GM18526 (cell line): Measurements from ENCODE around the gene SBF2.

ENCODE experiments used
- POLR2A ChIP-seq: IDR thresholded peaks from 3 replicates; pipeline ENCODE4 v1.6.1; 2011; ENCODE audit not compliant: insufficient read length; ENCODE audit errors: extremely low read depth

The SBF2 gene

DNA sequence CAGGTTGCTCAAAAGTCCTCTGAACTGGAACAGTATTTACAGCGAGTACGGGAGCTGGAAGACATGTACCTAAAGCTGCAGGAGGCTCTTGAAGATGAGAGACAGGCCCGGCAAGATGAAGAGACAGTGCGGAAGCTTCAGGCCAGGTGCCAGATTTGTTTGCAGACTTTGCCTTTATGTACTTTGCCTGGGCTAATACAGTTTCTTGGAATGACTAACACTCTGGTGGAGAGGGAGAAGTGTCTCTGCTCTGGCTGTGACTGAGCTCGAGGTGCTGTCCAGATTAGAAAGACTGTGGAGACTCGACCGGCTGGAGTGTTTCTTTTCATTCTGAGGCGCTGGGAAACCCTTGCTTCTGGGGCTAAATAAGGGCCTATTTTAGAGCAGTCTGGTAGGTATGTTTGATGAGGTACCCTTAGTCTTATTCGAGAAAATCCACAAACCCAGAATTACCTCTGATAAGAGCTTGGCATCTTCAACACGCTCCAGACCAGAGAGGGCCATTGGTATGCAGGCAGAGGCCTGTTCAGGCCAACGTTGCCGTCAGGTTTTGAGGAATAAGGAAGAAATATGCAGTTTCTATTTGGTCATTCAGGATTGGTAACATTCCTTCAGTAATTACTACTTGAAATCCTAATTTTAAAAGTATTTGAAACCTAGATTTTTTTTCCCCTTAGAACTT is 553.7 kb downstream of the SBF2 start:
- TF ChIP-seq POLR2A: no peak

DNA sequence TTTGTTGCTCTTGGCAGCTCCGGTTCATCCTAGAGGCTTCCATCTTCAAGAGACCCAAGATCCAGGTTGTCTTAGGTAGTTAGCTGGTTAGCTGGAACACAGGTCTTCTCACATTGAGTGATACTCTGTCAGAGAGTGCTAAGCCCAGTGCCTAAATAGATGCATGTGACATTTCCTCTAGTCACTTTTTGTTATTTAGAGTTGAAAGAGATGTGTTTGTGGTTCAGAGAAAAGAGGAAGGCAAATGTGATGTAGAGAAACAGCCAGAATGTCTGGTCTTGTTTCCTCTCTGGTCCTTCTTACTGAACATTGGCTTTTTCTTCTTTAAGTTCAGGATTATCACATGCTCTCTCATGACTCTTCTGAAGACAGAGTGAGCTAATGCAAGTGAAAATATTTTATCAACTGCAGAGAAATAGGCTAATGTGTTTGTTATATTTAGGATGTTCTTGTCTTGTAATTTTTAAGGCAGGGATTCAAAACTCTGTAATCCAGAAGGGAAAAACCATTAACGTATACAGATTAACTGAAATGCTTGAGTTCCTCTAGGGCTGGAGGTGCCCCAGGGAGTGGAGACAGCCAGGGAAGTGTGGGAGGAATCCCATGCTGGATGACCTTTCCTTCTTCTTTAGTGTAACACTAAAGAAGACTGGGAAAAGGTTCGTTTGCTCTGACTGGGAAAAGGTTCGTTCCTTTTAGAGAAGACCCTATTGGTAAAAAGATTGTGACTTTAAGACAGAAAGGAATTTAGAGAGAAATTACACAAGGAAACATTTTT is 554.7 kb downstream of the SBF2 start:
- no peak for TF ChIP-seq POLR2A

DNA sequence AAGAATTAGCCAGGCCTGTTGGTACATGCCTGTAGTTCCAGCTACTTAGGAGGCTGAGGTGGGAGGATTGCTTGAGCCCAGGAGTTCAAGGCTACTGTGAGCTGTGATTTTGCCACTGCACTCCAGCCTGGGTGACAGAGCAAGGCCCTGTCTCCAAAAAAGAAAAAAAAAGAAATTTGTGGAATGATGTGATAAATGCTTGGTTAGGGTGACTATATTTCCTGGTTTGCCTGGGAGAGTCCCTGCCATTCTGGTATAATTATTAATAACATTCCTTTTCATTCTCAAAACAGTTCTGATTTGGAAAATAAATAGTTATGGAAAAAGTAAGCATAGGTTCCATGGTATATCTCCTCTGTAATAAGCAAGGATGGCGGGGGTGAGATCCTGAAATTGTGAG is 555.3 kb downstream of the SBF2 start:
- TF ChIP-seq POLR2A: no peak

DNA sequence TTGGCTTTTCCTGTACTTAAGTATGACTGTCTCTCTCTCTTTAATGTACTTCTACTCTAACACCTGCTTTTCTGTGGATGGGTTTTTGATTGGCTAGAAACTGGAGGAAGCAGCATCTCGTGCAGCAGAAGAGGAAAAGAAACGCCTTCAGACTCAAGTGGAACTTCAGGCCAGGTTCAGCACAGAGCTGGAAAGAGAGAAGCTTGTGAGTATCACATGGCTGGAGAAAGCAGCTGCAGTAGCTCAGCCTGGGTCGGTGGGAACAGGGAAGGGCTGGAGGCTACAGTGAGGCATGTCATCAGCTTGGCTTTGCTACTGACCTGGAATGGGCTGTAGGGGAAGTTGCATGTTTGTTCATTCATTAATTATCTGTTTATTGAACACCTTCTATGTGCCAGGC is 555.9 kb downstream of the SBF2 start:
- TF ChIP-seq POLR2A: no peak

DNA sequence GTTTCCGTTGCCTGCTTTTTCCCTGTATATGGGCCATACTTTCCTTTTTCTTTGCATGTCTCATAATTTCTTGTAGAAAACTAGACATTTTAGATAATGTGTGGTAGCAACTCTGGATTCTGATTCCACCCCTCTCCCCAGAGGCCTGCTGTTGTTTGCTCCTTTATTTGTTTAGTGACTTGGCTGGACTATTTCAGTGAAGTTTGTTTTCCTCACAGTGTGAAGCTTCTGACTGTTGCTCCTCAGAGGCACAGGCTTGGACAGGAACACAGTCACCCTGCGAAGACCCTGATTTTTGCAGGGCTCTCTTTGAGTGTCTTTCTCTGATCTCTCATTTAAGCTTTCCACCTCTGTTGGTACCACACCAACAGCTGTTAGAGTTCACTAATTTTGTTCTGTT is 557.7 kb downstream of the SBF2 start:
- no peak for TF ChIP-seq POLR2A

DNA sequence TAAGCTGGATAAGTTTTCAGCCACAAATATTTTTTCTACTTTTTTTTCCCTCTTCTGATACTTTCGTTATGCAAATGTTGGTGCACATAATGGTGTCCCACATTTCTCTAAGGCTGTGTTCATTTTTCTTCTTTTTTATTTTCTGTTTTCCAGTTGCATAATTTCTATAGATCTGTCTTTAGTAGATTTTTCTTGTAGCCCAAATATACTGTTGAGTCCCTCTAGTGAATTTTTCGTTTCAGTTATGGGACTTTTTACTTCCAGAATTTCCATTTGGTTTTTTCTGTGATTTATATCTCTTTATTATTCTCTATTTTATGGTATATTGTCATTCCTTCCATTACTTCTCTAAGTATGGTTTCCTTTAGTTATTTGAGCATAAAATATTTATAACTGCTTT is 558.1 kb downstream of the SBF2 start:
- no peak for TF ChIP-seq POLR2A

DNA sequence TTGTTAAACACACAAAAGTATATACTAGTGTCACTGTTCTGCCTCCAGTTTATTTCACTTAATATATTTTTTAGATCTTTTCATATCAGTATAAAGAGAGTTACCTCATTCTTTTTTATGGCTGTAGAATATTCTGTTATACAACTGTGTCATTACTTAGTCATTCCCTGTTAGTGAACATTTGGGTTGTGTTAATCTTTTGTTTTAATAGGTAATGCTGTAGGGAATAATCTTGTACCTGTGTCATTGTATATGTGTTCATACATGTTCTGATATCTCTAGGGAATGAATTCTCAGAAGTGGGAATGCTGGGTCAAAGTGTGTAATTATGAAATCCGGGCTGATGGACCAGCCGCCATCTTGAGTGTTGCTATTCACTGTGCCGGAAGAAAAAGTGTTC is 558.8 kb downstream of the SBF2 start:
- no peak for TF ChIP-seq POLR2A

DNA sequence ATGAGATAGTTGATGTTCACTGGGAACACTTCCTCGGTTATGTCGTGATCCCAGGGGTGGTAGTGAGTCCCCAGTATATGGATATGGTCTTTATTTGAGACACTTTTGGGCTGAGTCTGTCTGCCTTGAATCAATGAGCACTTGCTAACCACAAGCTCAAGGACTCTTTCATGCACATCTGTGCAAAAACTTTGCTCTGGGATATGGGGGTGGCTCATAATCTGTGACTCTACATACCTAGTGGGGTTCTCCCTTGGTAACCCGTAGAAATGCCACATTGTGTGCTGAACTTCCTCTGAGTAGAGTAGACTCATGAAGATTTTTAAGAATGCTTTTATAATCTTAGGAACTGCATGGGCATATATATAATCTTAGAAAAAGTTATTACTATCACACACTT is 560.8 kb downstream of the SBF2 start:
- TF ChIP-seq POLR2A: no peak

DNA sequence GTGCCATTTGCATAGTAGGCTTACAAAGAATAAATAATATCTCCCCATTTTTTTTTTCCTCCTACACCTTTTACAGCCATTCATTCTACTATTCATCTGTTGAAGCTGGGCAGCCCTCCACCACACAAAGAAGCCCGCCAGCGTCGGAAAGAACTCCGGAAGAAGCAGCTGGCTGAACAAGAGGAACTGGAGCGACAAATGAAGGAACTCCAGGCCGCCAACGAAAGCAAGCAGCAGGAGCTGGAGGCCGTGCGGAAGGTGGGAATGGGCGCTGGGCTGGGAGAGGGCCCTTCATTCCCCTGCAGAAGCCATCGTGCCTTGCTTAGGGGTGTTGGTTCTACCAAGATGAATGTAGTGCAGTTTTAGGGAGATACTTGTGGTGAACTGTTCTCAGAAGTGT is 561.6 kb downstream of the SBF2 start:
- TF ChIP-seq POLR2A: no peak

DNA sequence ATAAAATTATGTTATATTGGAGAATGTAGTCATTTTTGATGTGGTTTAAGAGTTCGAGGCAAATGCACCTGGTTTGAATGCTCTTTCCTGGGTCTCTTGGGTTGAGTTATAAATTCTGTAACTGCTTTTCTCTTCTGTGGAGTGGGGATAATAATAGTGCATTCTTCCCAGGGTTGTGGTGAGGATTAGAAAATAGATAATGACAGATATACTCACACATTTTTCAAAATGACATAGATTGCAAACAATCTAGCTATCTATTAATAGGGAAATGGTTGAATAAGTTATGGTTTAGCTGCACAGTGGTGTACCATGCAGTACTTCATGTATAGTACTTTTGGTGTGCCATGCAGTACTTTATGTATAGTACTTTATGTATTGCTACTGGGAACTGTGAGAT is 562.8 kb downstream of the SBF2 start:
- no peak for TF ChIP-seq POLR2A
